Ishikawa (cell line): ENCODE measurements around the gene PLXNC1.

Experiments
- FOXM1 ChIP-seq: IDR thresholded peaks from 2 replicates; pipeline ENCODE4 v1.6.1; 2012; ENCODE audit warnings: low read depth, borderline replicate concordance
- RAD21 ChIP-seq: IDR thresholded peaks from 2 replicates; pipeline ENCODE4 v1.6.1; 2012; ENCODE audit warnings: low read depth
- TAF1 ChIP-seq: IDR thresholded peaks from 2 replicates; pipeline ENCODE4 v1.6.1; 2012; ENCODE audit warnings: low read depth, mild to moderate bottlenecking
- TCF12 ChIP-seq: IDR thresholded peaks from 2 replicates; pipeline ENCODE4 v1.6.1; 2012; ENCODE audit warnings: low read depth
- YY1 ChIP-seq: IDR thresholded peaks from 2 replicates; pipeline ENCODE4 v1.6.1; 2012; ENCODE audit warnings: low read depth
- TF ChIP-seq, protein P1 (sequence below): IDR thresholded peaks from 2 replicates; pipeline ENCODE4 v1.6.1; 2012

DNA sequence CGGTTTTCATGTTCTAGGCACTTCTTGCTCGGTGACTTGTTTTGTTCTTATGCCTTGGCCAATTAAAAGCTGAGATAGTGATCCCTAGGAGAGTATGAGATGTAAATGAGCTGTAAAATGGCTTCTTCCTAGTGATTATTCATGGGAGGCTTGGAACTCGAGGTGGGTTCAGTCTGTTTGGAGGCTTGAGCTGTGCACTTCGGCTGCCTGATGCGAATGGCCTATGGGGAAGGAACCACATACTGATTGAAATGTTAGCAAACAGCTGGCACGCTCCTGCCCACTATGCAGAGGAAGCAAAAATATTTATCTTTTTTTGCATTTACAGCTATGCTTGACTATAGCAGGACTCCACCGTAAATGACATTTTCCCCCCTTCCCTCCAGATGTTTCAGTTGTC lies 75.5 kb downstream of the PLXNC1 start:
- no peak for TF ChIP-seq FOXM1
- TF ChIP-seq RAD21 = no peak
- TF ChIP-seq YY1 = no peak
- no peak for TF ChIP-seq TAF1
- TF ChIP-seq, protein P1, sequence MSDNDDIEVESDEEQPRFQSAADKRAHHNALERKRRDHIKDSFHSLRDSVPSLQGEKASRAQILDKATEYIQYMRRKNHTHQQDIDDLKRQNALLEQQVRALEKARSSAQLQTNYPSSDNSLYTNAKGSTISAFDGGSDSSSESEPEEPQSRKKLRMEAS = no peak
- TF ChIP-seq TCF12 = no peak
